GM12801 (cell line): ENCODE measurements around the gene CLEC19A.

Source experiments
- TF ChIP-seq, protein P1 (sequence below): IDR thresholded peaks from one replicate; pipeline ENCODE4 v1.5.1; 2011; ENCODE audit warnings: control low read depth; ENCODE audit not compliant: insufficient read length; ENCODE audit errors: extremely low read depth

The CLEC19A gene

DNA sequence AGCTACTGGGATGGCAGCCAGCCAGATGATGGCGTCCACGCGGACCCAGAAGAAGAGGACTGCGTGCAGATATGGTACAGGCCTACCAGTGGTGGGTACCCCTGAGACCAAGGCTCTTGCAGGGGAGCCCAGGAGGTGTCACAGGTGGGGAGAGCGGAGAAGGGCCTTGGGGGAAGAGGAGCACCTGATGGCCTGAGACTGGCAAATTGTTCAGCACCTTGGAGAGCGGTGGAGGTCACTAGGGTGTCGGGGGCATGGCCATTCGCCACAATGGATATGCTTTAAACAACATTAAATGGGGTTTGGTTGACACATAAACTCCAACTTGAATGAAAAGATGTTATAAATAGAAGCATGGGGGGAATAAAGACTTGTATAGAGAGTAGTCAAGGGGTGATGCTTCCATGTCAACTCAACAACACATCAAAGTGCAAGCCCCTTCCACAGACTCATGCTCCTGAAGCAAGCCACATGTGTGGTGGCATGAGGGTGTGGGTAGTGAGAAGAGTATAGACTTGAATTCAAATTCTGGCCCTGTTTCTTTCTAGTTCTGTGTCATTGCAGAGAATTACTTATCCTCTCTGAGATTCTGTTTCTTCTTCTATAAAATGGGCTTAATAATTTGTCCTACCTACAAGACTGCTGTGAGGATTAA lies 22.2 kb downstream of the CLEC19A start:
- TF ChIP-seq, protein P1, sequence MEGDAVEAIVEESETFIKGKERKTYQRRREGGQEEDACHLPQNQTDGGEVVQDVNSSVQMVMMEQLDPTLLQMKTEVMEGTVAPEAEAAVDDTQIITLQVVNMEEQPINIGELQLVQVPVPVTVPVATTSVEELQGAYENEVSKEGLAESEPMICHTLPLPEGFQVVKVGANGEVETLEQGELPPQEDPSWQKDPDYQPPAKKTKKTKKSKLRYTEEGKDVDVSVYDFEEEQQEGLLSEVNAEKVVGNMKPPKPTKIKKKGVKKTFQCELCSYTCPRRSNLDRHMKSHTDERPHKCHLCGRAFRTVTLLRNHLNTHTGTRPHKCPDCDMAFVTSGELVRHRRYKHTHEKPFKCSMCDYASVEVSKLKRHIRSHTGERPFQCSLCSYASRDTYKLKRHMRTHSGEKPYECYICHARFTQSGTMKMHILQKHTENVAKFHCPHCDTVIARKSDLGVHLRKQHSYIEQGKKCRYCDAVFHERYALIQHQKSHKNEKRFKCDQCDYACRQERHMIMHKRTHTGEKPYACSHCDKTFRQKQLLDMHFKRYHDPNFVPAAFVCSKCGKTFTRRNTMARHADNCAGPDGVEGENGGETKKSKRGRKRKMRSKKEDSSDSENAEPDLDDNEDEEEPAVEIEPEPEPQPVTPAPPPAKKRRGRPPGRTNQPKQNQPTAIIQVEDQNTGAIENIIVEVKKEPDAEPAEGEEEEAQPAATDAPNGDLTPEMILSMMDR = no peak

DNA sequence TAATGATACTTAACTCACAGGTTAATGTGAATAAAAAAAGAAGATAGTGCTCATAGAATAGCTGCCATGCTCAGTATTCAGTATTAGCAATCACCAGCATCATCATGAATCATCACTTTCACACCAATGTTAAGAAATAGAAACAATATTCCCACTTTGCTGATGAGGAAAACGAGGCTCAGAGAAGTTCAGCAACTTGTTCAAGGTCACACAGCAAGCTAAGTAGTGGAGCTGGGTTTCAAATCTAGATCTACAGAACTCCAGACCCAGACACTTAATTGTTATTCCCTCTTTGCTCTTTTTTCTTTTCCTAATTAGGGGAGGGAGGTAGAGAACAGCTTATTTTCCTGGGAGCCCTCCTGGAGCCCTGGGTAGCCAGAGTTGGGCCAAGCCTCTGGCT lies 22.9 kb downstream of the CLEC19A start:
- TF ChIP-seq, protein P1 = no peak

DNA sequence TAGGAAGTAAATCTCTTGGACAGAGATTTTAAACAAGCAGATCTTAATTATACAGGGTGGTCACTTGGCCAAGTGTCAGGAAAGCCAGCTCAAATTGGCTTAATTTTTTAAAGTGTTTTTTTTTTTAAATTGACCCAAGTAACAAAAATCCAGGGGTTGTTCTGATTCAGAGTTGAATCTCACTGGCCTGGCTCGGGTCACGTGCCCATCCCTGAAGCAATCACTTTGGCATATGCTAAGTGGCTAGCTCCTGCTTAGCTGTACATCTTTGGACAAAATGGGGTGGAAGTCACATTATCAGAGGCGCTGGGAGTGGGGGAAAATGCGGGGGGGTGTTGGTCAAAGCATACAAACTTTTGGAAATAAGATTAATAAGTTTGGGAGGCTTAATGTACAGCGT lies 23.6 kb downstream of the CLEC19A start:
- TF ChIP-seq, protein P1 = no peak

DNA sequence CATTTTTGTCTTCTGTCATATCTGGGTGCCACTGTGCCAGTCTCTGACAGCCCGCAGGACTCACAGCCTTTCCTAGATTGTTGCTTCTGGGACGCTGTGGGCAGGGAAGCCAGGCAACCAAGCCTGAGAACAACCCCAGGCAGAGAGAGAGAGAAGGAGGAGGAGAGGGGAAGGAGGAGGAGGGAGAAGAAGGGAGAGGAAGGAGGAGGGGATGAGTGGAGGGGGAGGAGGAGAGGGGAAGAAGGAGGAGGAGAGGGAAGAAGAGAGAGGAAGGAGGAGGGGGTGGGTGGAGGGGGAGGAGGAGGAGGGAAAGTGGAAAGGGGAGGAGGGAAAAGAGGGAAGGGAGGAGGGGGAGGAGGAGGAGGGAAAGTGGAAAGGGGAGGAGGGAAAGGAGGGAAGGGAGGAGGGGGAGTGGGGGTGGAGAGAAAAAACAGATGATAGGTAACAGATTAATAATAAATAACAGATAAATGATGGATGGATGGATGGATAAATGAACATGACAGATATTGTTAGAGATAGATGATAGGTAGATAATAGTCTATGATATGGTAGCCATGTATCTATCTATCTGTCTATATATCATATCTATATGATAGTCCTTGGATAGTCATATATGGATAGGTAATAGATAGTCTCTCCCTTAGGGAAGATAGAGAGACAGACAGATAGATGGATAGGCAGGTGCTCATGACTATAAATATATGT lies 29.3 kb downstream of the CLEC19A start:
- TF ChIP-seq, protein P1 = no peak

DNA sequence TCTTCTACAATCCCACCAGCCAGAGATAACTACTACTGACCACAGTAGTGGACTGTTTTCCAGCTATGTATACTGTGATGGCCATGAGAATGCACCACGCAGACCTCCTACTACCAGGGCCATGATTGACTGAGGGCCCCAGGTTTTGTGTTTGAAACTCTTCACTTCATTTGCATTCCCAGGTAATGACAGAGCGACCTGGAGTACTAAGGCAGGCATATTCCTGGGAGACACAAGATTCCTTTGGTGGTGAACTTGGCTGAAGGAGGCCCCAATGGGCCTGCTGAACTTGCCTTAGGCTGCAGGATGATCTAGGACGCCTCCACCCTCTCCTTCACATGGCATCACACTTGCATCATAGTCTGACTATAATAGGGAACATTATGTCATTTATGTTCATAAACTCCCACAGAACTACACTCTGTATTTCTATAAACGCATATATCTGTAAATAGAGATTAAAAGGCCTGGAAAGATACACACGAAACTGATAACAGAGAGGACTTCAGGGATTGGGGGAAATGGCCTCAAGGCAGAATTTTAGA lies 30.4 kb downstream of the CLEC19A start:
- TF ChIP-seq, protein P1 = no peak

DNA sequence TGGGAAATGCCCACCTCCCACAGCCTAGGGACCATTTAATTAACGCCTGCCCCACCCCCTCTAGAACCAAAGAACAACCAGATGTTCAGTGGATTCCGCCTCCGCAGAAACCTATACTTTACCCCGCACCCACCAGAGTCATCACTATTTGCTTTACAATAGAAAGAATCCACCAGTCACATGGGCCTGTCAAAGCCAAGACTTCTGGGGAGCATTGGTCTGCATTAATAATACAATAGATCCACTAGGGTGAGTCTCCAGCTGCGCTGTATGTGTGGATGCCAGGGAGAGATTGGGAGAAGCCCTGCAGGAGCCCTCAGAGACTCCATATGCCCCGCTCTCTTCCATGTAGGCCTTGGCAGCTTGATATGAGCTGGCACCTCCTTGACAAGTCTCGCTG lies 31.3 kb downstream of the CLEC19A start:
- TF ChIP-seq, protein P1 = no peak

DNA sequence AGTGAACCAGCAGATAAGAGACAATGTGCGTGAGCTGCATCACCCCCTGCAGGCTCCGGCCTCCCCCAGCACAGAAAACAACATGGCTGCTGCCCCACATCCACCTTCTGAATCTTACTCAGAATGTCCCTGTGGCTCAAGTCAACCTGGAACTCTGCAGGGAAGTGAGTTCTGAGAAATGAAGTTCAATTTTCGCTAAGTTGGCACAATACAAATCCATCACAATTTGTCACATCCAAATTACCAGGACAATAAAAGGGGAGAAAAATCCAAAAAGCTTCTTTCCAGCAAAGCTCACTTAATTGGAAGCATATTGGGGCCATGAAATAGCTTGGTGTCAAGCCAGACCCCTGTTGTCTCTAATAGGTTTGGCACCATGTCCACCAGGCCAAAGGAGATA lies 38.1 kb downstream of the CLEC19A start:
- TF ChIP-seq, protein P1 = no peak
